OCI-LY1 (cell line): ENCODE measurements around the gene ASB17.

Source experiments
- CTCF ChIP-seq: fragments of 200-600 bp; sonication (generic), shearing (Covaris generic); IDR thresholded peaks from 2 replicates; pipeline ENCODE4 v1.5.1; 2017; ENCODE audit warnings: mild to moderate bottlenecking, antibody characterized with exemption, low read length, moderate library complexity, mixed read lengths
- EZH2 ChIP-seq: fragments of 200-600 bp; sonication (generic), shearing (Covaris generic); IDR thresholded peaks from 2 replicates; pipeline ENCODE4 v1.8.0; 2017; ENCODE audit warnings: borderline replicate concordance, mixed run types, mild to moderate bottlenecking, antibody characterized with exemption, low read length, moderate library complexity, mixed read lengths

GRCh38 chr1:75969550-75969949 is 37.3 kb upstream of the ASB17 start:
- no peak for TF ChIP-seq CTCF
- TF ChIP-seq EZH2, result no peak
